ENCODE data around the gene APH1B. TPM values are rescaled to one million over a fixed set of nuclear protein-coding genes. Genes with fewer than 3 reads are reported as not detected.

Gene APH1B
- total and polyA plus RNA-seq, 2 of the 4 experiments (the other 2 are of a cell fraction): 7.0 to 7.7 TPM

DNA sequence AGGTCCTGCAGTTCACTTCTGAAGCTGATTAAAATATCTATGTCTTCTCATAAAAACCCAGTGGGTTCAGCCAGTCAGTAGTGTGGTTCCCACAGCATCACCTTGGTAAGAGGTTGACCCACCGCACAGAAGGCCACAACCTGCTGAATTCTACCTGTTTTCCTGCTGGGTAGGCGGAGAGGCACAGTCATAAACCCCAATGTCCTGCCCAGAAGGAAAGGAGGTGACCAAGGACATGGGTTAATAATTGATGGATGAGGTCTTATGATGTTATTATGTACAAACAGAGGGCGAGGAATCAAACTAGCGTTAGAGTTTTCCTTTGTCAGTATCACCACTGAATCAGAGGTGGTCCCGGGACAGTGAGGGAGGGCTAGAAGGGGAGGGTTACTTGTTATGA lies 76.5 kb downstream of the APH1B start:
- intact Hi-C loops (cut with micrococcal nuclease): no loop called here
- H3K4ac ChIP-seq (ENCODE audit: low read depth, low read length): no peak overlapping the region

More for the DNA sequence above, 76.5 kb downstream of the APH1B start:
- ATAC-seq (ENCODE audit: low read depth): no peak
- Histone ChIP-seq H4K20me1 (ENCODE audit: insufficient read depth, low read length) (no peaks in the 10 kb centered on the region), H3K36me3 (ENCODE audit: control insufficient read depth, insufficient read depth, low read length) (no peaks in the 10 kb centered on the region), H3K9me1 (ENCODE audit: insufficient read depth, low read length) (peaks cover 8% of the 10 kb centered on the region; the same call in 1 of the 2 replicates), H3K14ac (replicated peaks; ENCODE audit: low read depth, low read length) (no peak overlapping the region), H2BK15ac (ENCODE audit: low read depth, low read length) (no peak overlapping the region), H4K91ac (ENCODE audit: insufficient read depth, low read depth, low read length) (no peak overlapping the region), H3K4me1 (ENCODE audit: control insufficient read depth, insufficient read depth, low read length) (peaks cover 11% of the 10 kb centered on the region), H3K18ac (ENCODE audit: low read depth, low read length) (no peak overlapping the region), H4K8ac (ENCODE audit: low read depth in 2 of 2, low read length in 2 of 2) (no peak overlapping the region), H3K27me3 (ENCODE audit: control insufficient read depth, insufficient read depth, low read length) (no peaks in the 10 kb centered on the region), H2AFZ (replicated peaks; ENCODE audit: low read length, poor library complexity) (no peak overlapping the region), H3K23ac (ENCODE audit: low read depth, low read length) (no peak overlapping the region), H3K9ac (ENCODE audit: low read depth, low read length) (no peak overlapping the region), H2BK20ac (ENCODE audit: low read depth, low read length) (no peak overlapping the region), H2AK9ac (replicated peaks; ENCODE audit: low read depth, low read length, poor library complexity) (no peak overlapping the region), H2BK5ac (ENCODE audit: low read depth, low read length, poor library complexity, severe bottlenecking) (no peak overlapping the region), H3K9me3 (ENCODE audit: control insufficient read depth, insufficient read depth, low read length) (no peaks in the 10 kb centered on the region), H3K4me3 (ENCODE audit: insufficient read depth, low read depth, low read length) (no peak overlapping the region), H4K5ac (ENCODE audit: low read depth, low read length) (no peak overlapping the region), H2AK5ac (ENCODE audit: low read depth, low read length) (no peak overlapping the region), H3K79me1 (ENCODE audit: low read depth in 1 of 2, low read length in 2 of 2) (no peaks in the 10 kb centered on the region), H3K56ac (ENCODE audit: extremely low read depth, insufficient read depth, low read length) (no peak overlapping the region), H3K27ac (ENCODE audit: insufficient read depth, low read length) (no peak overlapping the region), H3K4me2 (ENCODE audit: low read depth, low read length) (no peak overlapping the region), H2BK120ac (ENCODE audit: low read depth, low read length) (no peak overlapping the region)
- TF ChIP-seq SMC3 (IDR thresholded peaks at IDR 0.05; ENCODE audit: low read depth, low read length): no peak
- no peak for TF ChIP-seq MXI1 (IDR thresholded peaks at IDR 0.05; ENCODE audit: borderline replicate concordance, low read depth, low read length)
- TF ChIP-seq BHLHE40 (IDR thresholded peaks at IDR 0.05; ENCODE audit: low read depth, low read length): no peak
- no peak for TF ChIP-seq CEBPB (IDR thresholded peaks at IDR 0.05; ENCODE audit: low read depth, low read length)
- no peak for TF ChIP-seq RFX5 (IDR thresholded peaks at IDR 0.05; ENCODE audit: low read depth, low read length)
- TF ChIP-seq RCOR1 (IDR thresholded peaks at IDR 0.05; ENCODE audit: insufficient replicate concordance, low read length): no peak
- no peak for TF ChIP-seq MAZ (IDR thresholded peaks at IDR 0.05; ENCODE audit: borderline replicate concordance, low read depth, low read length)
- no peak for TF ChIP-seq MAFK (IDR thresholded peaks at IDR 0.05; ENCODE audit: low read depth, low read length)
- no peak for TF ChIP-seq FOS (IDR thresholded peaks at IDR 0.05; ENCODE audit: low read depth, low read length)
- TF ChIP-seq POLR2A (IDR thresholded peaks at IDR 0.05; ENCODE audit: low read depth, low read length): no peak
- no peak for TF ChIP-seq NFE2L2 (IDR thresholded peaks at IDR 0.05; ENCODE audit: low read depth, low read length)
- TF ChIP-seq, protein P1, sequence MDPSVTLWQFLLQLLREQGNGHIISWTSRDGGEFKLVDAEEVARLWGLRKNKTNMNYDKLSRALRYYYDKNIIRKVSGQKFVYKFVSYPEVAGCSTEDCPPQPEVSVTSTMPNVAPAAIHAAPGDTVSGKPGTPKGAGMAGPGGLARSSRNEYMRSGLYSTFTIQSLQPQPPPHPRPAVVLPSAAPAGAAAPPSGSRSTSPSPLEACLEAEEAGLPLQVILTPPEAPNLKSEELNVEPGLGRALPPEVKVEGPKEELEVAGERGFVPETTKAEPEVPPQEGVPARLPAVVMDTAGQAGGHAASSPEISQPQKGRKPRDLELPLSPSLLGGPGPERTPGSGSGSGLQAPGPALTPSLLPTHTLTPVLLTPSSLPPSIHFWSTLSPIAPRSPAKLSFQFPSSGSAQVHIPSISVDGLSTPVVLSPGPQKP (IDR thresholded peaks at IDR 0.05; ENCODE audit: borderline replicate concordance, low read depth, low read length): no peak
- TF ChIP-seq, protein P2, sequence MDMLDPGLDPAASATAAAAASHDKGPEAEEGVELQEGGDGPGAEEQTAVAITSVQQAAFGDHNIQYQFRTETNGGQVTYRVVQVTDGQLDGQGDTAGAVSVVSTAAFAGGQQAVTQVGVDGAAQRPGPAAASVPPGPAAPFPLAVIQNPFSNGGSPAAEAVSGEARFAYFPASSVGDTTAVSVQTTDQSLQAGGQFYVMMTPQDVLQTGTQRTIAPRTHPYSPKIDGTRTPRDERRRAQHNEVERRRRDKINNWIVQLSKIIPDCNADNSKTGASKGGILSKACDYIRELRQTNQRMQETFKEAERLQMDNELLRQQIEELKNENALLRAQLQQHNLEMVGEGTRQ (IDR thresholded peaks at IDR 0.05; ENCODE audit: low read depth, low read length): no peak
- TF ChIP-seq RAD21 (IDR thresholded peaks at IDR 0.05; ENCODE audit: low read length): no peak
- TF ChIP-seq, protein P3, sequence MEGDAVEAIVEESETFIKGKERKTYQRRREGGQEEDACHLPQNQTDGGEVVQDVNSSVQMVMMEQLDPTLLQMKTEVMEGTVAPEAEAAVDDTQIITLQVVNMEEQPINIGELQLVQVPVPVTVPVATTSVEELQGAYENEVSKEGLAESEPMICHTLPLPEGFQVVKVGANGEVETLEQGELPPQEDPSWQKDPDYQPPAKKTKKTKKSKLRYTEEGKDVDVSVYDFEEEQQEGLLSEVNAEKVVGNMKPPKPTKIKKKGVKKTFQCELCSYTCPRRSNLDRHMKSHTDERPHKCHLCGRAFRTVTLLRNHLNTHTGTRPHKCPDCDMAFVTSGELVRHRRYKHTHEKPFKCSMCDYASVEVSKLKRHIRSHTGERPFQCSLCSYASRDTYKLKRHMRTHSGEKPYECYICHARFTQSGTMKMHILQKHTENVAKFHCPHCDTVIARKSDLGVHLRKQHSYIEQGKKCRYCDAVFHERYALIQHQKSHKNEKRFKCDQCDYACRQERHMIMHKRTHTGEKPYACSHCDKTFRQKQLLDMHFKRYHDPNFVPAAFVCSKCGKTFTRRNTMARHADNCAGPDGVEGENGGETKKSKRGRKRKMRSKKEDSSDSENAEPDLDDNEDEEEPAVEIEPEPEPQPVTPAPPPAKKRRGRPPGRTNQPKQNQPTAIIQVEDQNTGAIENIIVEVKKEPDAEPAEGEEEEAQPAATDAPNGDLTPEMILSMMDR (conservative IDR thresholded peaks at IDR 0.05; ENCODE audit: low read depth, low read length): no peak
- no peak for TF ChIP-seq CHD1 (IDR thresholded peaks at IDR 0.05; ENCODE audit: low read depth, low read length)
- dilution Hi-C loops (cut with HindIII; ENCODE audit: low sequenced_read_pairs, unreplicated experiment) (no loop called here), in situ Hi-C loops (cut with MboI; ENCODE audit: low sequenced_read_pairs) (no loop called here)
- BruUV-seq (replicated peaks): no TSS peak
- WGBS, 2 experiments (ENCODE audit: extremely low coverage in 2 of 2, insufficient read length in 1 of 2): 71% methylated on average over 2 of the region's 5 CpGs; no CpG with 5 or more reads in 1 of the 2 experiments
- DNase-seq: no peak
- ChIA-PET CTCF (no interaction called here), POLR2A (ENCODE audit: unreplicated experiment) (no interaction called here)

Data from IMR-90 (cell line).